ENCODE results near the gene LRRC40.

GRCh38 chr1:70146488-70146887 is 58.9 kb downstream of the LRRC40 start:
- TF ChIP-seq CTCF (IDR thresholded peaks at IDR 0.05) (no peak), POLR2A (IDR thresholded peaks at IDR 0.05) (no peak)
